Spleen (tissue), 11 donors: ENCODE results near the gene PKHD1. TPM values are rescaled to one million over a fixed set of nuclear protein-coding genes. Genes with fewer than 3 reads are reported as not detected.

Source experiments
- DNase-seq: peaks from one replicate; pipeline ENCODE4 v3.0.0-alpha.2; 2020
- H3K27ac ChIP-seq, 8 donors: fragments of 200-600 bp; sonication (generic) in 7 of 8; 1 replicate in 4 of 8; 2 replicates in 4 of 8; pipeline versions ENCODE4 v1.5.0 to v1.8.0; 2016 to 2021; ENCODE audit warnings: inconsistent platforms in 4 of 8, mild to moderate bottlenecking in 4 of 8, moderate library complexity in 1 of 8
- H3K27me3 ChIP-seq, 7 donors: fragments of 200-600 bp; sonication (generic) in 6 of 7; replicated peaks in 1 of 7; 1 replicate in 4 of 7; 2 replicates in 3 of 7; pipeline versions ENCODE4 v1.5.0 to v1.8.0; 2016 to 2021; ENCODE audit warnings: inconsistent platforms in 3 of 7, mild to moderate bottlenecking in 1 of 7
- H3K36me3 ChIP-seq, 6 donors: fragments of 200-600 bp; sonication (generic) in 5 of 6; 1 replicate in 4 of 6; 2 replicates in 2 of 6; pipeline versions ENCODE4 v1.5.0 to v1.8.0; 2016 to 2021; ENCODE audit warnings: inconsistent platforms in 2 of 6
- H3K4me1 ChIP-seq, 6 donors: fragments of 200-600 bp; sonication (generic) in 5 of 6; 1 replicate in 3 of 6; 2 replicates in 3 of 6; pipeline versions ENCODE4 v1.5.0 to v1.8.0; 2016 to 2021; ENCODE audit warnings: inconsistent platforms in 3 of 6
- H3K4me3 ChIP-seq, 8 donors: fragments of 200-600 bp; sonication (generic) in 7 of 8; 1 replicate in 4 of 8; 2 replicates in 4 of 8; pipeline versions ENCODE4 v1.5.0 to v1.8.0; 2016 to 2021; ENCODE audit warnings: inconsistent platforms in 4 of 8, mild to moderate bottlenecking in 4 of 8, moderate library complexity in 2 of 8
- H3K9me3 ChIP-seq, 8 donors: fragments of 200-600 bp; sonication (generic) in 7 of 8; 1 replicate in 4 of 8; 2 replicates in 4 of 8; pipeline versions ENCODE4 v1.5.0 to v1.8.0; 2016 to 2021; ENCODE audit warnings: inconsistent platforms in 4 of 8
- CTCF ChIP-seq, 11 experiments: fragments of 200-600 bp in 7 of 11; fragments of 450-650 bp in 4 of 11; sonication (generic) in 4 of 11; IDR thresholded peaks in 8 of 11; conservative IDR thresholded peaks in 3 of 11; 1 replicate in 7 of 11; 2 replicates in 4 of 11; pipeline versions ENCODE4 v1.4.0 to v1.8.0; 2016 to 2021; ENCODE audit warnings: antibody characterized with exemption in 11 of 11, inconsistent platforms in 4 of 11, mild to moderate bottlenecking in 1 of 11
- POLR2AphosphoS5 ChIP-seq, 3 donors: sonication (generic); formaldehyde crosslinking; IDR thresholded peaks; one replicate each; pipeline ENCODE4 v1.5.1; 2017; ENCODE audit warnings: antibody characterized with exemption in 3 of 3
- intact Hi-C: fragments of 100-400 bp; cut with DNase I; formaldehyde crosslinking; loops from one replicate; pipeline ENCODE4 v1.15.0; 2023; ENCODE audit warnings: low total_unique reads
- polyA plus RNA-seq, 3 donors: library from polyadenylated mRNA; stranded (reverse); fragments of 200-250 nt; gene quantifications; one replicate each; pipeline ENCODE4 v1.2.1, GENCODE V29; 2013
- small RNA-seq, 4 donors: library from RNA; depleted of rRNA; stranded (forward); fragments of <200 nt; gene quantifications; one replicate each; pipeline ENCODE3, GENCODE V24; 2016
- total RNA-seq, 7 donors: library from RNA; depleted of rRNA in 3 of 7; stranded (reverse); fragments of >200 nt in 3 of 7; fragmentation: NEBNext Ultra II Directional in 4 of 7; extraction: Animal tissue kit (Norgen Biotek cat#: 25700) in 4 of 7; gene quantifications; one replicate each; pipeline versions ENCODE4 v1.1.0 to v1.2.1, GENCODE V29; 2016 to 2021
- donor health status: healthy with polysubstance abuse.
- donor health status: DM: no; HTN: no; CAD: no; lungs with moderate emphysema.
- donor health status: DM: no; HTN: no; CAD: no.
- donor health status: Bipolar disorder and iron deficiency.
- donor health status: healthy.
- donor health status: DM: no; HTN: no; CAD: no.
- donor health status: DM: yes; HTN: yes; CAD: no.

PKHD1 gene
- total and polyA plus RNA-seq, 10 donors = not detected

- H3K27me3 ChIP-seq = no peaks in the 10 kb centered on the region
- no peaks in the 10 kb centered on the region for H3K4me1 ChIP-seq
- no peak overlapping the region for H3K27ac ChIP-seq
- no peak for DNase-seq
- no peak for TF ChIP-seq CTCF (IDR thresholded peaks at IDR 0.05 in 8 of 11, conservative IDR thresholded peaks at IDR 0.05 in 3 of 11)
- TF ChIP-seq POLR2AphosphoS5 (IDR thresholded peaks at IDR 0.05) = no peak
- no peaks in the 10 kb centered on the region for H3K36me3 ChIP-seq
- no peak overlapping the region for H3K4me3 ChIP-seq
- intact Hi-C loops = no loop called here
- no peaks in the 10 kb centered on the region for H3K9me3 ChIP-seq
Measured at GRCh38 chr6:51565472-51565871, 521.9 kb downstream of the PKHD1 start.

Small RNAs within 50 kb of the gene (small RNA-seq; reads per million reads assigned to genes)
- 0 reads per million in 4 donors for gene RN7SL580P

Other genes starting within 250 kb of the PKHD1 start
- not detected for gene IL17A, start 98.8 kb upstream of the PKHD1 start, total RNA-seq
- not detected for gene IL17A, start 98.8 kb upstream of the PKHD1 start, polyA plus RNA-seq
- gene IL17F, start 156.9 kb upstream of the PKHD1 start, total RNA-seq = not detected
- gene IL17F, start 156.9 kb upstream of the PKHD1 start, polyA plus RNA-seq = not detected
- 10 to 100 TPM; 32.3 to 48.6 (median 36.8) TPM for gene MCM3, start 197.1 kb upstream of the PKHD1 start, total RNA-seq
- 10 to 100 TPM; 21.1 to 36.5 (median 29.4) TPM for gene MCM3, start 197.1 kb upstream of the PKHD1 start, polyA plus RNA-seq